ENCODE measurements around the gene ST7L. TPM values are rescaled to one million over a fixed set of nuclear protein-coding genes. Genes with fewer than 3 reads are reported as not detected.

ST7L gene
- total RNA-seq, 4 donors from 2014 or later: 9.4 to 25.0 (median 12.4) TPM

DNA sequence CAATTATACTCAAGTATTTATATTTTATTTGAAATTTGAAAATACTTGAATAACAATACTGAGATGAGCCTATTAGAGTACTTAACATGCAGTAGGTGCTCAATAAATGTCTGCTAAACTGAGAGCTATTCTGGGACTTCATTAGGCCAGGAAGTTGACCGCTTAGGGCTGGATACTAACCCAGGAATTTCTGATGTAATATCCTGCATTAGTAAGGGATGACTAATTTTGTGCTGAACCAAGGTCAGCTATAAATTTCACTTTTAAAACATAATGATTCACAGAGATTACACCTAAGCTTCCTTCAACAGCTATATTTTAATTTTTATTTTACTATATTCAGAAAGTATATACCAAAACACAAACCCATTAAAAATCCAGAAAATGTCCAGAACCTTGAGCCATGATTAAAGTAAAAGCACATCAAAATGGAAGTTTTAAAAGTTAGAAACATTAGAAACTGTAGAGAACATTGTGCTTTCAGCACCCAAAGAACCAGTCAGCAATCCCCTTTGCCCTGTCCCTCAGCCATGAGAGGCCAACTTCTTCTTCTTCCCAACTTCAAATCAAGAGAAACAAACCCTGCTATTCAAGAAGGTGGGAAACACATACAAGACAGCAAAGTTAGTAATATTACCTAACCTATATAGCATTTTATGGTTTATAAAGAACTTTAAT lies 74.8 kb downstream of the ST7L start:
- Histone ChIP-seq H3K36me3 (peaks cover 0 to 54% (median 0%) of the 10 kb centered on the region in 3 donors), H3K4me1 (peaks cover 0 to 19% (median 4%) of the 10 kb centered on the region in 3 donors), H3K27me3 (no peaks in the 10 kb centered on the region), H3K4me3 (no peak overlapping the region), H3K27ac (peak overlapping the region in 3 of 4 donors; percentile 61 to 77 (median 62)), H3K9me3 (no peaks in the 10 kb centered on the region)
- 11 to 13% methylated on average over 1 of the region's 1 CpG for WGBS, 2 donors
- DNase-seq: no peak
- no peak for TF ChIP-seq POLR2A (IDR thresholded peaks at IDR 0.05)
- TF ChIP-seq, protein P1, sequence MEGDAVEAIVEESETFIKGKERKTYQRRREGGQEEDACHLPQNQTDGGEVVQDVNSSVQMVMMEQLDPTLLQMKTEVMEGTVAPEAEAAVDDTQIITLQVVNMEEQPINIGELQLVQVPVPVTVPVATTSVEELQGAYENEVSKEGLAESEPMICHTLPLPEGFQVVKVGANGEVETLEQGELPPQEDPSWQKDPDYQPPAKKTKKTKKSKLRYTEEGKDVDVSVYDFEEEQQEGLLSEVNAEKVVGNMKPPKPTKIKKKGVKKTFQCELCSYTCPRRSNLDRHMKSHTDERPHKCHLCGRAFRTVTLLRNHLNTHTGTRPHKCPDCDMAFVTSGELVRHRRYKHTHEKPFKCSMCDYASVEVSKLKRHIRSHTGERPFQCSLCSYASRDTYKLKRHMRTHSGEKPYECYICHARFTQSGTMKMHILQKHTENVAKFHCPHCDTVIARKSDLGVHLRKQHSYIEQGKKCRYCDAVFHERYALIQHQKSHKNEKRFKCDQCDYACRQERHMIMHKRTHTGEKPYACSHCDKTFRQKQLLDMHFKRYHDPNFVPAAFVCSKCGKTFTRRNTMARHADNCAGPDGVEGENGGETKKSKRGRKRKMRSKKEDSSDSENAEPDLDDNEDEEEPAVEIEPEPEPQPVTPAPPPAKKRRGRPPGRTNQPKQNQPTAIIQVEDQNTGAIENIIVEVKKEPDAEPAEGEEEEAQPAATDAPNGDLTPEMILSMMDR (IDR thresholded peaks at IDR 0.05): no peak
- intact Hi-C loops (cut with DNase I): no loop called here

DNA sequence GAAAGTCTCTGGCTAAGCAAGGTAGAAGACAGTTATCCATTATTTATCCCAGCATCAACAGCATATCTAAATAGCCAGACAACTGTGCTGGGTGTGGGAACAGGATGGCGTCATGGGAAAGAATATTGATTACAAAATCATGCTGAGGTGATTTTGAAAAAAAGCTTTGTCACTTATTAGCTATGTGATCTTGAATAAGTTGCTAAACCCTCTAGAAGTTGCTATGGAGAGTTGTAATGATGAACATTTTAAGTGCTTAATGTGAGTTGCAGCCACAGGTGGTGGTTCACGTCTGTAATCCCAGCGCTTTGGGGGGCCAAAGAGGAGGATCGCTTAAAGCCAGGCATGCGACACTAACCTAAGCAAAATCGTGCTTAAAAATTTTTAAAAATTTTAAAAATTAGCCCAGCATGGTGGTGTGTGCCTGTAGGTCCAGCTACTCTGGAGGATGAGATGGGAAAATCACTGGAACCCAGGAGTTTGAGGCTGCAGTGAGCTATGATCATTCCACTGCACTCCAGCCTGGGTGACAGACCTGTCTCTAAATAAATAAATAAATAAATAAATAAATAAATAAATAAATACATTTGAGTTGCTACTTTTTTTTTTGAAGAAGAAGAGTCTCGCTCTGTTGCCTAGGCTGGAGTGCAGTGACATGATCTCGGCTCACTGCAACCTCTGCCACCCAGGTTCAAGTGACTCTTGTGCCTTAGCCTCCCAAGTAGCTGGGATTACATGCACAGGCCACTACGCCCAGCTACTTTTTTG lies 76.6 kb downstream of the ST7L start:
- DNase-seq: no peak
- intact Hi-C loops (cut with DNase I): no loop called here
- WGBS, 2 donors: 87 to 91% methylated on average over 9 of the region's 9 CpGs
- Histone ChIP-seq H3K27ac (no peak overlapping the region), H3K4me1 (peaks cover 0 to 23% (median 4%) of the 10 kb centered on the region in 3 donors), H3K36me3 (peaks cover 0 to 50% (median 0%) of the 10 kb centered on the region in 3 donors), H3K27me3 (no peaks in the 10 kb centered on the region), H3K4me3 (no peak overlapping the region), H3K9me3 (no peaks in the 10 kb centered on the region)
- TF ChIP-seq, protein P1 (IDR thresholded peaks at IDR 0.05): no peak
- no peak for TF ChIP-seq POLR2A (IDR thresholded peaks at IDR 0.05)

DNA sequence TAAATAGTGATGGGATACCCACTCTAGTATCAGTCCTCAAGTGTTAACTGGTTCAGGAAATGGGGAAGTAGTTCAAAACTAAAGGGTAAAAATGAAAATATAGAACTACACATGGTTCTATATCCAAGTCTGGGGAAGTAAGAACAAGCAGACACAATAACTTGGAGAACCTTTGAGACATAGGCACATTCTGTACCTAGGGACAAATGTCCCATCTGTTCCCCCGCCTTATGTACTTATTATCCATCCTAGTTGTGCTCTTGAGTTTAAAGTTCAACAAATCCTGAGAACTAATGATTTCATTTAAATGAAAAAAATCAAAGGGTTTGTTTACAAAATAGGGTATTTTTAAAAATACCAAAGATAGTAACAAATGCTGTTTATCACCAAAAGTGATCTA lies 77.6 kb downstream of the ST7L start:
- H3K36me3 ChIP-seq: peaks cover 0 to 50% (median 0%) of the 10 kb centered on the region in 3 donors
- 41 to 100% methylated on average over 1 of the region's 1 CpG for WGBS, 2 donors
- H3K9me3 ChIP-seq: no peaks in the 10 kb centered on the region
- DNase-seq: no peak
- intact Hi-C loops (cut with DNase I): no loop called here
- no peaks in the 10 kb centered on the region for H3K27me3 ChIP-seq
- no peak overlapping the region for H3K27ac ChIP-seq
- no peak overlapping the region for H3K4me3 ChIP-seq
- H3K4me1 ChIP-seq: peaks cover 0 to 34% (median 4%) of the 10 kb centered on the region in 3 donors
- TF ChIP-seq, protein P1 (IDR thresholded peaks at IDR 0.05): no peak
- no peak for TF ChIP-seq POLR2A (IDR thresholded peaks at IDR 0.05)

DNA sequence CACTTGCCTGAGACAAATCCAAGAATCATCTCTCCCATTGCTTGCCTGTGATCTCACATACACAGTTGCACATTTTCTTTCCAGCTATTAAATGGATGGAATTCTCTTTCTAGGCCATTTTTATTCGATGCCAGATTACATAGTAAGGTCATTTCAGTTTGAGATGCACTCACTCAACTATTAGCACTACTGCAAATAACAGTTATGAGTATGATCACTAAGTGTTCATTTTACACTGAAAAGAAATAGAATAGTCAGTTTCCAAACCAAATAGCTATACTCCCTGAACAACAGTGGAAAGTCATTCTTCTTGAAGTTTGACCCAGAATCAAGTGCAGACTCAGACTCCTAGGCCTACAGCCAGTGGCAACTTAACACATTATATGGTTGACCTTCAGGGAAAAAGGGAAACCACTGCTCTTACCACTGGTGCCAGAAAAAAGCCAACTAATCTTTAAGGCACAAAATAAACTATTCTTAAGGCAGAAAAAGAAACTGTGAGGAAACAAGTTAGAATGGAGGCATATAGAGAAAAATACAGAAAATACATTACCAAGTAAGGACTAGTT lies 78.6 kb downstream of the ST7L start:
- intact Hi-C loops (cut with DNase I): no loop called here
- TF ChIP-seq POLR2A (IDR thresholded peaks at IDR 0.05): no peak
- TF ChIP-seq, protein P1 (IDR thresholded peaks at IDR 0.05): no peak

DNA sequence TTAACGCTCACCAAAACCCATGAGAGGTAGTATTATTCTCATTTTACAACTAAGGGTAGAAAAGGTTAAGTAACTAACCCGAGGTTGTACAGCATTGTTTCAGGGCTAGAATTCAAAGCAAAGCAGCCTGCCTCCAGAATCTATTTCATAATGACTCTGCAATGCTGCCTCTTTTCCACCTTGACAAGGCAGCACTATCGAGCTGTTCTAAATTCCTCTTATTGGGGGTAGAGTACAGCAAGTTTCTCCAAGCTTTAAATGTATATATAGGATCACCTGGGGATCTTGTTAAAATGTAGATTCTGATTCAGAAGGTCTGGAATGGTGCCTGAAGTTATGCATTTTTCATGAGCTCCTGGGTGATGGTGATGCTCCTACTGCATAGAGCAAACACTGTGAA lies 80.1 kb downstream of the ST7L start:
- Histone ChIP-seq H3K36me3 (peaks cover 0 to 57% (median 0%) of the 10 kb centered on the region in 3 donors), H3K4me3 (no peak overlapping the region), H3K9me3 (no peaks in the 10 kb centered on the region), H3K4me1 (peaks cover 0 to 15% (median 0%) of the 10 kb centered on the region in 3 donors), H3K27me3 (no peaks in the 10 kb centered on the region), H3K27ac (no peak overlapping the region)
- DNase-seq: no peak
- TF ChIP-seq POLR2A (IDR thresholded peaks at IDR 0.05): no peak
- TF ChIP-seq, protein P1 (IDR thresholded peaks at IDR 0.05): no peak
- 87 to 89% methylated on average over 3 of the region's 3 CpGs for WGBS, 2 donors
- intact Hi-C loops (cut with DNase I): no loop called here

More for the DNA sequence above, 78.6 kb downstream of the ST7L start:
- peaks cover 0 to 27% (median 4%) of the 10 kb centered on the region in 3 donors for H3K4me1 ChIP-seq
- no peak overlapping the region for H3K27ac ChIP-seq
- no peak for DNase-seq
- WGBS, 2 donors: 50% methylated on average over 1 of the region's 1 CpG; no CpG with 5 or more reads in 1 of the 2 donors
- no peaks in the 10 kb centered on the region for H3K27me3 ChIP-seq
- no peaks in the 10 kb centered on the region for H3K9me3 ChIP-seq
- H3K36me3 ChIP-seq: peaks cover 0 to 50% (median 0%) of the 10 kb centered on the region in 3 donors
- H3K4me3 ChIP-seq: no peak overlapping the region
